HepG2 (cell line): Measurements from ENCODE around the gene EPHA4. TPM values are rescaled to one million over a fixed set of nuclear protein-coding genes. Genes with fewer than 3 reads are reported as not detected.

ENCODE experiments used
- ATAC-seq: fragments of 200-7000 bp; cut with Tn5 transposase; 3 replicates; pipeline ENCODE4 v1.9.1; 2020; ENCODE audit warnings: mild to moderate bottlenecking, moderate library complexity
- BruUV-seq: library from RNA; stranded (reverse); fragments of 400-500 nt; replicated peaks from 2 replicates; lab custom pipeline; 2021; lab: Mats Ljungman, UMichigan
- CTCF ChIA-PET: fragments of 300-600 bp; formaldehyde crosslinking; extraction: SDS; loops from one replicate; lab custom pipeline; 2021; ENCODE audit warnings: low total read pairs, inconsistent platforms, low intra/inter-chr PET ratio; lab: Yijun Ruan, JAX
- POLR2A ChIA-PET: fragments of 350-600 bp; sonication (Branson Sonifier 250); formaldehyde crosslinking; loops from one replicate; lab custom pipeline; 2020; ENCODE audit warnings: antibody characterized with exemption, inconsistent platforms; lab: Yijun Ruan, JAX
- DNase-seq: peaks from one replicate; pipeline ENCODE4 v3.0.0-alpha.2; 2015; ENCODE audit warnings: low spot score
- FAIRE-seq: peaks from 3 replicates; lab custom pipeline; 2011; peaks lifted over from hg19 to GRCh38; lab: Jason Lieb, UNC
- H2AFZ ChIP-seq: one replicate; pipeline ENCODE4 v1.6.1; 2011; ENCODE audit warnings: low read length, inconsistent platforms
- H3K27ac ChIP-seq: fragments of 300-600 bp; 3 replicates; pipeline ENCODE4 v1.8.0; 2011; ENCODE audit warnings: mixed run types, mild to moderate bottlenecking, mixed read lengths, low read length, inconsistent platforms; ENCODE audit not compliant: insufficient read depth; ENCODE audit errors: extremely low read length
- H3K27me3 ChIP-seq, 2 experiments: fragments of 200-600 bp in 1 of 2; 2 replicates in 1 of 2; 3 replicates in 1 of 2; pipeline versions ENCODE4 v1.6.0 to v1.8.0; 2011; ENCODE audit warnings: low read length in 2 of 2, mild to moderate bottlenecking in 2 of 2, moderate library complexity in 2 of 2, inconsistent platforms in 1 of 2; ENCODE audit not compliant: insufficient read depth in 2 of 2, control insufficient read depth in 1 of 2
- H3K36me3 ChIP-seq, 2 experiments: fragments of 200-600 bp in 1 of 2; replicated peaks in 1 of 2; 2 replicates in 1 of 2; 3 replicates in 1 of 2; pipeline versions ENCODE4 v1.5.1 to v1.8.0; 2011; ENCODE audit warnings: low read length in 2 of 2, inconsistent platforms in 1 of 2; ENCODE audit not compliant: insufficient read depth in 2 of 2, control insufficient read depth in 1 of 2
- H3K4me1 ChIP-seq: 2 replicates; pipeline ENCODE4 v1.5.1; 2012; ENCODE audit warnings: low read length, inconsistent platforms; ENCODE audit not compliant: insufficient read depth
- H3K4me2 ChIP-seq: 2 replicates; pipeline ENCODE4 v1.6.0; 2011; ENCODE audit warnings: low read depth, low read length, inconsistent platforms
- H3K4me3 ChIP-seq, 3 experiments: fragments of 200-600 bp in 1 of 3; sonication (generic), shearing (Covaris generic) in 1 of 3; replicated peaks in 1 of 3; 2 replicates each; pipeline ENCODE4 v1.5.1; 2011 to 2016; ENCODE audit warnings: low read length in 3 of 3, inconsistent platforms in 2 of 3, low read depth in 2 of 3, mild to moderate bottlenecking in 2 of 3, control low read depth in 1 of 3, mixed read lengths in 1 of 3; ENCODE audit not compliant: insufficient read depth in 1 of 3
- H3K79me2 ChIP-seq: one replicate; pipeline ENCODE4 v1.6.1; 2011; ENCODE audit warnings: low read length, inconsistent platforms; ENCODE audit not compliant: insufficient read depth
- H3K9ac ChIP-seq: 2 replicates; pipeline ENCODE4 v1.6.0; 2011; ENCODE audit warnings: mild to moderate bottlenecking, low read depth, low read length, inconsistent platforms; ENCODE audit not compliant: insufficient read depth
- H3K9me3 ChIP-seq: 2 replicates; pipeline ENCODE4 v1.5.1; 2012; ENCODE audit warnings: mild to moderate bottlenecking, low read length
- H4K20me1 ChIP-seq: 2 replicates; pipeline ENCODE4 v1.6.0; 2011; ENCODE audit warnings: inconsistent platforms, mild to moderate bottlenecking, low read length, moderate library complexity; ENCODE audit not compliant: insufficient read depth
- ARNTL ChIP-seq: sonication (generic); formaldehyde crosslinking; IDR thresholded peaks from 2 replicates; pipeline ENCODE4 v1.4.0; 2020; ENCODE audit warnings: mild to moderate bottlenecking, missing genetic modification reagents
- ESRRA ChIP-seq: sonication (generic); formaldehyde crosslinking; IDR thresholded peaks from 2 replicates; pipeline ENCODE4 v1.5.1; 2020; ENCODE audit warnings: mild to moderate bottlenecking, low read depth, missing genetic modification reagents
- GATAD1 ChIP-seq: IDR thresholded peaks from 2 replicates; pipeline ENCODE4 v1.6.1; 2016; ENCODE audit warnings: missing genetic modification reagents, missing compliant biosample characterization
- GLMP ChIP-seq: sonication (generic); formaldehyde crosslinking; IDR thresholded peaks from 2 replicates; pipeline ENCODE4 v1.9.0; 2021; ENCODE audit warnings: missing genetic modification reagents, mild to moderate bottlenecking, borderline replicate concordance
- HBP1 ChIP-seq: IDR thresholded peaks from 2 replicates; pipeline ENCODE4 v1.6.1; 2016; ENCODE audit warnings: low read depth, control low read depth
- HNRNPK ChIP-seq: fragments of 200-400 bp; formaldehyde crosslinking; IDR thresholded peaks from 2 replicates; pipeline ENCODE4 v1.6.1; 2018; ENCODE audit warnings: low read length, low read depth, moderate library complexity, mild to moderate bottlenecking; ENCODE audit not compliant: poor library complexity, severe bottlenecking
- KMT2B ChIP-seq: IDR thresholded peaks from 2 replicates; pipeline ENCODE4 v1.6.1; 2016; ENCODE audit warnings: missing genetic modification reagents, missing compliant biosample characterization
- MXD1 ChIP-seq: sonication (generic); formaldehyde crosslinking; IDR thresholded peaks from 2 replicates; pipeline ENCODE4 v1.4.0; 2020; ENCODE audit warnings: mild to moderate bottlenecking, missing genetic modification reagents
- NFKB2 ChIP-seq: sonication (generic); formaldehyde crosslinking; IDR thresholded peaks from 2 replicates; pipeline ENCODE4 v1.4.0; 2020; ENCODE audit warnings: missing genetic modification reagents, borderline replicate concordance
- SALL2 ChIP-seq: sonication (generic); formaldehyde crosslinking; IDR thresholded peaks from 2 replicates; pipeline ENCODE4 v1.8.1; 2023; ENCODE audit warnings: mild to moderate bottlenecking, missing genetic modification reagents, inconsistent platforms
- ZBTB10 ChIP-seq: sonication (generic); formaldehyde crosslinking; IDR thresholded peaks from 2 replicates; pipeline ENCODE4 v1.4.0; 2020; ENCODE audit warnings: missing genetic modification reagents, borderline replicate concordance
- ZNF503 ChIP-seq: sonication (generic); formaldehyde crosslinking; IDR thresholded peaks from 2 replicates; pipeline ENCODE4 v1.4.0; 2020; ENCODE audit warnings: missing genetic modification reagents
- ZNF567 ChIP-seq: sonication (generic); formaldehyde crosslinking; IDR thresholded peaks from 2 replicates; pipeline ENCODE4 v1.8.1; 2023; ENCODE audit warnings: mild to moderate bottlenecking, missing genetic modification reagents, borderline replicate concordance
- ZNF660 ChIP-seq: sonication (generic); formaldehyde crosslinking; IDR thresholded peaks from 2 replicates; pipeline ENCODE4 v1.5.1; 2020; ENCODE audit warnings: mild to moderate bottlenecking, low read depth, missing genetic modification reagents, borderline replicate concordance
- ZNF839 ChIP-seq: sonication (generic); formaldehyde crosslinking; IDR thresholded peaks from 2 replicates; pipeline ENCODE4 v1.4.0; 2020; ENCODE audit warnings: missing genetic modification reagents, mild to moderate bottlenecking, borderline replicate concordance
- WGBS: methylation state at CpG from one replicate; pipeline ENCODE4 v1.1.6; 2017; ENCODE audit warnings: low lambda C conversion rate; 5-methylcytosine and 5-hydroxymethylcytosine counted together
- in situ Hi-C: cut with HindIII; loops from 2 replicates; pipeline ENCODE4 v1.10.0; 2017; ENCODE audit warnings: low pct_unique_long_range_greater_than_20kb; ENCODE audit not compliant: extremely low pct_ligation_motif_present
- intact Hi-C: fragments of 100-400 bp; cut with micrococcal nuclease; formaldehyde crosslinking; loops from one replicate; pipeline ENCODE4 v1.10.0; 2022; ENCODE audit not compliant: unreplicated experiment
- polyA plus RNA-seq, 8 experiments: library from polyadenylated mRNA; depleted of rRNA in 3 of 8; stranded (reverse) in 7 of 8; unstranded in 1 of 8; fragments of >200 nt; fragmentation: Illumina TruSeq in 4 of 8; extraction: Trizol in 4 of 8; gene quantifications; 2 replicates each; pipeline versions ENCODE4 v1.2.1 to v1.2.3, GENCODE V29; 2011 to 2016; ENCODE audit warnings: low read depth in 4 of 8, missing spikeins in 1 of 8, mixed read lengths in 1 of 8; ENCODE audit not compliant: insufficient read depth in 1 of 8
- total RNA-seq, 5 experiments: library from RNA; depleted of rRNA; stranded (reverse); fragments of >200 nt; fragmentation: Illumina TruSeq; extraction: Trizol; gene quantifications; 2 replicates each; pipeline ENCODE4 v1.2.3, GENCODE V29; 2016; ENCODE audit warnings: low read depth in 1 of 5

EPHA4 gene
- total and polyA plus RNA-seq, 2 of the 13 experiments (the other 11 are each of a cell fraction or from before 2014, with no cell fraction given), result not detected

GRCh38 chr2:221463241-221463896 lies 108.7 kb downstream of the EPHA4 start (continued):
- TF ChIP-seq ZBTB10 (CRISPR knock-in tag), result no peak
- no peak for TF ChIP-seq ZNF567 (CRISPR knock-in tag)
- no peak for TF ChIP-seq ZNF839 (CRISPR knock-in tag)
- no peak for TF ChIP-seq ZNF660 (CRISPR knock-in tag)
- TF ChIP-seq ARNTL (CRISPR knock-in tag), result no peak
- no peak for TF ChIP-seq NFKB2 (CRISPR knock-in tag)
- no peak for TF ChIP-seq HBP1
- TF ChIP-seq, all 625 proteins: peak for 0

GRCh38 chr2:221461901-221462300 lies 110.2 kb downstream of the EPHA4 start:
- no peaks in the 10 kb centered on the region for H3K9me3 ChIP-seq
- no peak overlapping the region for H3K4me2 ChIP-seq
- no TSS peak for BruUV-seq
- no peaks in the 10 kb centered on the region for H3K36me3 ChIP-seq
- no peak overlapping the region for H2AFZ ChIP-seq
- in situ Hi-C loops, result no loop called here
- H3K4me3 ChIP-seq, result no peak overlapping the region
- H3K27ac ChIP-seq, result no peak overlapping the region
- H3K9ac ChIP-seq, result no peak overlapping the region
- no peaks in the 10 kb centered on the region for H3K27me3 ChIP-seq
- H4K20me1 ChIP-seq, result no peaks in the 10 kb centered on the region
- no peaks in the 10 kb centered on the region for H3K4me1 ChIP-seq
- no peak for DNase-seq
- POLR2A ChIA-PET, result no interaction called here
- CTCF ChIA-PET, result no interaction called here
- intact Hi-C loops, result no loop called here
- WGBS, result 0% methylated on average over 1 of the region's 1 CpG
- FAIRE-seq, result no peak
- no peak for ATAC-seq
- no peaks in the 10 kb centered on the region for H3K79me2 ChIP-seq
- TF ChIP-seq ZNF503 (no peak), ESRRA (CRISPR knock-in tag) (no peak), HNRNPK (no peak), SALL2 (no peak), ARNTL (CRISPR knock-in tag) (no peak), MXD1 (CRISPR knock-in tag) (no peak), KMT2B (CRISPR knock-in tag) (no peak), GATAD1 (no peak), GLMP (CRISPR knock-in tag) (no peak)
